H1 (cell line): ENCODE results near the gene NOC2L. TPM values are rescaled to one million over a fixed set of nuclear protein-coding genes. Genes with fewer than 3 reads are reported as not detected.
A peak's percentile ranks its signal among the peaks of the same experiment; 100 is the strongest.

ENCODE experiments used
- CTCF ChIA-PET: fragments of 300-600 bp; sonication (Branson Sonifier 250); formaldehyde crosslinking; loops from one replicate; lab custom pipeline; 2021; ENCODE audit not compliant: partially characterized antibody; lab: Charles Lee
- POLR2A ChIA-PET: fragments of 300-600 bp; sonication (Branson Sonifier 250); formaldehyde crosslinking; loops from one replicate; lab custom pipeline; 2021; ENCODE audit warnings: inconsistent platforms; ENCODE audit not compliant: partially characterized antibody; lab: Charles Lee
- DNase-seq, 2 experiments: peaks; one replicate each; pipeline versions ENCODE4 v3.0.0 to v3.0.0-alpha.2; 2010 to 2022; ENCODE audit warnings: low spot score in 2 of 2, low read depth in 1 of 2, mixed read lengths in 1 of 2
- FAIRE-seq: peaks from 2 replicates; lab custom pipeline; 2011; peaks lifted over from hg19 to GRCh38; lab: Jason Lieb, UNC
- H2AFZ ChIP-seq: 2 replicates; pipeline ENCODE4 v1.8.1; 2012; ENCODE audit warnings: low read length, inconsistent platforms
- H2AK5ac ChIP-seq: 2 replicates; pipeline ENCODE4 v1.6.1; 2013; ENCODE audit warnings: low read depth, low read length
- H2BK120ac ChIP-seq: replicated peaks from 2 replicates; pipeline ENCODE3; 2013; ENCODE audit warnings: low read depth, low read length, inconsistent platforms
- H2BK12ac ChIP-seq: 2 replicates; pipeline ENCODE4 v1.6.1; 2013; ENCODE audit warnings: low read depth, low read length
- H2BK15ac ChIP-seq: 2 replicates; pipeline ENCODE4 v1.6.1; 2013; ENCODE audit warnings: low read length
- H2BK20ac ChIP-seq: 2 replicates; pipeline ENCODE4 v1.6.1; 2013; ENCODE audit warnings: low read length
- H2BK5ac ChIP-seq: 2 replicates; pipeline ENCODE4 v1.6.1; 2013; ENCODE audit warnings: low read depth, low read length
- H3K14ac ChIP-seq: 2 replicates; pipeline ENCODE4 v1.6.1; 2013; ENCODE audit warnings: inconsistent platforms; ENCODE audit not compliant: insufficient read length
- H3K18ac ChIP-seq: 2 replicates; pipeline ENCODE4 v1.6.1; 2013; ENCODE audit warnings: low read length; ENCODE audit errors: extremely low read depth
- H3K23ac ChIP-seq: 2 replicates; pipeline ENCODE4 v1.6.1; 2013; ENCODE audit warnings: inconsistent platforms; ENCODE audit not compliant: insufficient read length
- H3K23me2 ChIP-seq: 2 replicates; pipeline ENCODE4 v1.6.1; 2013; ENCODE audit warnings: low read depth, low read length
- H3K27ac ChIP-seq: 2 replicates; pipeline ENCODE4 v1.6.1; 2011; ENCODE audit warnings: low read depth, low read length, inconsistent platforms
- H3K27me3 ChIP-seq, 4 experiments: replicated peaks in 1 of 4; 1 replicate in 1 of 4; 2 replicates in 3 of 4; pipeline versions ENCODE4 v1.6.1 to v1.8.1; 2011 to 2013; ENCODE audit warnings: low read length in 3 of 4, mild to moderate bottlenecking in 3 of 4, inconsistent platforms in 2 of 4, mixed read lengths in 2 of 4, moderate library complexity in 1 of 4; ENCODE audit not compliant: control insufficient read depth in 3 of 4, insufficient read depth in 3 of 4; ENCODE audit errors: extremely low read depth in 1 of 4
- H3K36me3 ChIP-seq, 4 experiments: 2 replicates each; pipeline versions ENCODE4 v1.6.1 to v1.8.1; 2011 to 2013; ENCODE audit warnings: mild to moderate bottlenecking in 4 of 4, low read length in 3 of 4, moderate library complexity in 2 of 4, control low read depth in 1 of 4, inconsistent platforms in 1 of 4; ENCODE audit not compliant: insufficient read depth in 4 of 4, control insufficient read depth in 2 of 4
- H3K4ac ChIP-seq: replicated peaks from 2 replicates; pipeline ENCODE3; 2013; ENCODE audit warnings: low read length, low read depth, mixed read lengths, inconsistent platforms; ENCODE audit not compliant: insufficient read length
- H3K4me1 ChIP-seq, 4 experiments: replicated peaks in 1 of 4; 1 replicate in 1 of 4; 2 replicates in 3 of 4; pipeline versions ENCODE4 v1.6.1 to v1.8.1; 2011 to 2013; ENCODE audit warnings: low read length in 3 of 4, inconsistent platforms in 2 of 4, mixed read lengths in 1 of 4; ENCODE audit not compliant: insufficient read depth in 4 of 4, control insufficient read depth in 3 of 4
- H3K4me2 ChIP-seq, 2 experiments: 2 replicates each; pipeline versions ENCODE4 v1.6.1 to v1.8.1; 2011 to 2013; ENCODE audit warnings: low read depth in 2 of 2, low read length in 2 of 2, control low read depth in 1 of 2, inconsistent platforms in 1 of 2, mild to moderate bottlenecking in 1 of 2; ENCODE audit not compliant: insufficient read depth in 1 of 2
- H3K4me3 ChIP-seq, 4 experiments: fragments of 200-600, 300-600 bp in 1 of 4; sonication (generic), shearing (Covaris generic), sonication (Bioruptor Twin) in 1 of 4; 2 replicates each; pipeline versions ENCODE4 v1.5.1 to v1.8.1; 2011 to 2016; ENCODE audit warnings: low read length in 4 of 4, low read depth in 3 of 4, control low read depth in 2 of 4, inconsistent platforms in 2 of 4, mild to moderate bottlenecking in 2 of 4, mixed read lengths in 1 of 4, moderate library complexity in 1 of 4; ENCODE audit not compliant: insufficient read depth in 2 of 4; ENCODE audit errors: extremely low read depth in 1 of 4
- H3K56ac ChIP-seq: replicated peaks from 2 replicates; pipeline ENCODE3; 2013; ENCODE audit warnings: low read depth, mild to moderate bottlenecking, mixed read lengths, low read length, inconsistent platforms; ENCODE audit not compliant: insufficient read length
- H3K79me1 ChIP-seq: 2 replicates; pipeline ENCODE4 v1.6.1; 2013; ENCODE audit warnings: low read depth, low read length, control low read depth
- H3K79me2 ChIP-seq, 2 experiments: 2 replicates each; pipeline versions ENCODE4 v1.6.1 to v1.8.1; 2012 to 2013; ENCODE audit warnings: low read length in 2 of 2, mild to moderate bottlenecking in 2 of 2, inconsistent platforms in 1 of 2; ENCODE audit not compliant: insufficient read depth in 2 of 2, control insufficient read depth in 1 of 2
- H3K9ac ChIP-seq, 4 experiments: replicated peaks in 1 of 4; 1 replicate in 1 of 4; 2 replicates in 3 of 4; pipeline versions ENCODE4 v1.6.1 to v1.8.1; 2011 to 2013; ENCODE audit warnings: low read depth in 3 of 4, low read length in 3 of 4, control low read depth in 2 of 4, mild to moderate bottlenecking in 2 of 4, moderate library complexity in 2 of 4, inconsistent platforms in 1 of 4; ENCODE audit errors: extremely low read depth in 1 of 4
- H3K9me3 ChIP-seq, 2 experiments: 2 replicates each; pipeline versions ENCODE4 v1.6.1 to v1.8.1; 2012 to 2013; ENCODE audit warnings: mild to moderate bottlenecking in 2 of 2, moderate library complexity in 2 of 2, control low read depth in 1 of 2, inconsistent platforms in 1 of 2, low read depth in 1 of 2, low read length in 1 of 2, mixed read lengths in 1 of 2; ENCODE audit not compliant: insufficient read depth in 2 of 2
- H4K20me1 ChIP-seq, 2 experiments: replicated peaks in 1 of 2; 2 replicates each; pipeline versions ENCODE3 to v1.8.1; 2011 to 2013; ENCODE audit warnings: inconsistent platforms in 2 of 2, low read length in 2 of 2, mild to moderate bottlenecking in 1 of 2; ENCODE audit not compliant: insufficient read depth in 2 of 2, control insufficient read depth in 1 of 2
- H4K5ac ChIP-seq: 2 replicates; pipeline ENCODE4 v1.6.1; 2013; ENCODE audit warnings: low read length, low read depth, mixed read lengths, inconsistent platforms; ENCODE audit not compliant: insufficient read length
- H4K8ac ChIP-seq: 2 replicates; pipeline ENCODE4 v1.8.0; 2013; ENCODE audit warnings: mild to moderate bottlenecking, moderate library complexity, low read length, inconsistent platforms; ENCODE audit not compliant: insufficient read depth; ENCODE audit errors: extremely low read depth
- H4K91ac ChIP-seq: replicated peaks from 2 replicates; pipeline ENCODE3; 2013; ENCODE audit warnings: low read length, mixed read lengths, inconsistent platforms; ENCODE audit not compliant: insufficient read length
- GABPA ChIP-seq: IDR thresholded peaks from 2 replicates; pipeline ENCODE4 v1.6.1; 2011; ENCODE audit warnings: mild to moderate bottlenecking, low read length, moderate library complexity, borderline replicate concordance; ENCODE audit not compliant: insufficient read depth
- PHF8 ChIP-seq: fragments of 200-600 bp; sonication (generic); conservative IDR thresholded peaks from 2 replicates; pipeline ENCODE4 v1.7.1; 2012; ENCODE audit warnings: low read depth, mild to moderate bottlenecking, inconsistent platforms, low read length, moderate library complexity
- WGBS, 2 experiments: shearing (Covaris generic) in 1 of 2; methylation state at CpG; one replicate each; pipeline versions ENCODE4 v1.1.6 to v1.1.7; 2013 to 2015; ENCODE audit warnings: low lambda C conversion rate in 2 of 2, mixed read lengths in 2 of 2, inconsistent platforms in 1 of 2, low coverage in 1 of 2, missing lambda C conversion rate in 1 of 2; ENCODE audit not compliant: insufficient replicate concordance in 2 of 2, insufficient coverage in 1 of 2, insufficient read length in 1 of 2; ENCODE audit errors: extremely low coverage in 1 of 2, missing lambda C conversion rate in 1 of 2; 5-methylcytosine and 5-hydroxymethylcytosine counted together
- polyA plus RNA-seq, 7 experiments: library from polyadenylated mRNA; depleted of rRNA in 3 of 7; stranded (reverse) in 5 of 7; unstranded in 2 of 7; fragments of >200 nt in 5 of 7; fragments of 200-250 nt in 2 of 7; gene quantifications; 1 replicate in 5 of 7; 2 replicates in 1 of 7; 4 replicates in 1 of 7; pipeline versions ENCODE4 v1.2.1 to v1.2.3, GENCODE V29; 2011 to 2013; ENCODE audit warnings: missing spikeins in 2 of 7, mixed read lengths in 2 of 7
- total RNA-seq: library from RNA; stranded (reverse); fragmentation: NEBNext Ultra II Directional; extraction: Animal tissue kit (Norgen Biotek cat#: 25700); gene quantifications from 2 replicates; pipeline ENCODE4 v1.2.1, GENCODE V29; 2021

NOC2L gene
- total and polyA plus RNA-seq, 2 of the 8 experiments (the other 6 are each of a cell fraction or from before 2014, with no cell fraction given), result 74.7 to 130 TPM

DNA sequence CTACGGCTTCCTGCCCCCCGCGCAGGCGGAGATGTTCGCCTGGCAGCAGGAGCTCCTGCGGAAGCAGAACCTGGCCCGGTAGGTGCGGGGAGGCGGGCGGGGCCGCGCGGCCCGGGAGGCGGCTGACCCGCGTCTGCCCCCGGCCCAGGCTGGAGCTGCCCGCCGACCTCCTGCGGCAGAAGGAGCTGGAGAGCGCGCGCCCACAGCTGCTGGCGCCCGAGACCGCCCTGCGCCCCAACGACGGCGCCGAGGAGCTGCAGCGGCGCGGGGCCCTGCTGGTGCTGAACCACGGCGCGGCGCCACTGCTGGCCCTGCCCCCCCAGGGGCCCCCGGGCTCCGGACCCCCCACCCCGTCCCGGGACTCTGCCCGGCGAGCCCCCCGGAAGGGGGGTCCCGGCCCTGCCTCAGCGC is 16.6 kb downstream of the NOC2L start:
- DNase-seq, result no peak
- WGBS, 2 experiments, result 7% methylated on average over 29 of the region's 48 CpGs; no CpG with 5 or more reads in 1 of the 2 experiments
- H4K91ac ChIP-seq, result no peak overlapping the region

More for the DNA sequence above, 16.6 kb downstream of the NOC2L start:
- Histone ChIP-seq H2BK12ac (no peak overlapping the region), H4K8ac (peak overlapping the region; percentile 79; the same call in 1 of the 2 replicates), H4K5ac (no peak overlapping the region), H2BK20ac (no peak overlapping the region), H3K56ac (no peak overlapping the region), H3K14ac (no peak overlapping the region), H3K18ac (no peak overlapping the region), H3K9me3 (no peaks in the 10 kb centered on the region), H3K23me2 (peaks cover 7% of the 10 kb centered on the region; the same call in 1 of the 2 replicates), H3K4me3 (peak overlapping the region; percentile 19 to 59 (median 20); a peak in 7 of 8 replicates), H3K4me1 (peaks cover 3 to 38% (median 23%) of the 10 kb centered on the region in 4 experiments), H3K23ac (no peak overlapping the region), H2BK15ac (no peak overlapping the region), H3K79me1 (no peaks in the 10 kb centered on the region), H3K79me2 (no peaks in the 10 kb centered on the region), H3K4me2 (peak overlapping the region; percentile 71 to 83), H3K36me3 (peaks cover 0 to 16% (median 7%) of the 10 kb centered on the region in 4 experiments; a peak in 6 of 8 replicates), H3K27me3 (peaks cover 56 to 63% (median 61%) of the 10 kb centered on the region in 4 experiments), H2BK120ac (no peak overlapping the region), H3K27ac (no peak overlapping the region), H2BK5ac (no peak overlapping the region), H3K4ac (no peak overlapping the region), H3K9ac (no peak overlapping the region), H4K20me1 (peaks cover 15 to 38% of the 10 kb centered on the region in 2 experiments), H2AK5ac (no peak overlapping the region), H2AFZ (no peak overlapping the region)
- FAIRE-seq, result no peak
- peak; percentile 57; the same call in 1 of the 2 replicates for TF ChIP-seq GABPA
- no peak for TF ChIP-seq PHF8
- ChIA-PET CTCF (interaction anchor here (0.5 to 5.3 kb wide), 11 partner anchors 9 to 375 kb away, joined by 3 to 45 read pairs (median 4); no protein-coding TSS in a partner anchor), POLR2A (interaction anchor here (0.6 to 9.5 kb wide), 12 partner anchors 13 to 614 kb away, joined by 3 to 65 read pairs (median 6); partner anchors contain the start of genes NOC2L, PLEKHN1 and SAMD11)
